DMS114 treated with DMSO at 0.1 percent for 48 hours (cell line): ENCODE results near the gene ALMS1.
"Not testable (repeated sequence)": the region's sequence is repeated elsewhere in the genome, so short reads cannot be mapped to it uniquely, and the experiment has no call there.

Experiments used
- DNase-seq: peaks from one replicate; lab custom pipeline; 2025; ENCODE audit not compliant: unreplicated experiment; lab: John Stamatoyannopoulos, UW

Gene ALMS1

DNA sequence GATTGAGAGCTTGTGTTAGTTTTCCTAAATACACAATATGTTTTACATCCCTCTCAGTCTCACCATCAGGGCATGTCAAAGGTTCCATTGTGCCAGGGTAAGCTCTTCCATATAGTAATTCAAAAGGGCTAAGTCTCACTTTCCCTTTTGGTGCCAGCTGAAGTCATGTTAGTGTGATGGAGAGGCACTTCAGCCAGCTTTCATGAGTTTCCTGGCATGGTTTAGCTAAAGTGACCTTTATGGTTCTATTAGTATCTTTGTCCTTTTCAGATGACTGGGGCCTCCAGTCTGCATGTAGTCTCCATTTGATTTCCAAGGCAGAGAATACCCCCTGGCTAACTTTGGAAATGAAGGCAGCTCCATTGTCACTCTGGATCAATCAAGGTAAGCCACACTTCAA is 229.4 kb downstream of the ALMS1 start:
- no peak for DNase-seq

DNA sequence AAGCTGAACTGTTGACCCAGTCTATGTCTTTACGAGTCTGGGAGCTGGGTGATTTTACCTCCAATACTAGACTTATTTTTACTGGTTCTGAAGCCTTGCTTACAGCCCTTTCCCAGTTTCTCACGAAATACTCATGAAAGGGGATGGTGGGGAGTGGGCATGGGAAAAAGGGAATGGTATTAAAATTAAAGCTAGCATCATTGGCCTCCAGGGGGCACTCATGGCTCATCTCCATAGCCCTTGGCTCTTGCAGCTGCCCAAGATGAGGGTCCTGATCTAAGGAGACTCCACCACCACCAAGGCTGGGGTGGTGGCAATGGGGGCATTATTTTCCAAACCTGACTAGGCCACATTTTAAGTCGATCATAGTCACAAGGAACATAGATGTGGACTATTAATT is 234.3 kb downstream of the ALMS1 start:
- DNase-seq, result not testable (repeated sequence)

DNA sequence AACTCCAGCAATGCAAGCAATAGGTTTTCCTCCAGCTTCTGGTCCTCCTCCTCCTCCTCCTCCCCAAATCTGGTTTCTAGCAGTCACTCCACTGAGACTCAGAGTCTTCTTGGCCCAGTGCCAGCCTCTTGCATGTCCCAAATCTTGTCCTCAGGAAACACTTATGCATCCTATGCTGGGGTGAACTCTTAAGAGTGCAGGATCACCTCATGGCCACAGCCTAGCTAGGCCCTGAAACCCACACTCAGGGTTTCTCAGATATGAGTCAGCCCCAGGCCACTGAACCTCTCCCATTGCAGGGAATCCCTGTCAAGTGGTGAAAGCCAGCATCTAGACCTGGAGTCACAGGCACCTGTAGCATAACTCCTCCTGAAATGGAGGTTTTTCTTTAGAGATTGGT is 238.4 kb downstream of the ALMS1 start:
- not testable (repeated sequence) for DNase-seq

DNA sequence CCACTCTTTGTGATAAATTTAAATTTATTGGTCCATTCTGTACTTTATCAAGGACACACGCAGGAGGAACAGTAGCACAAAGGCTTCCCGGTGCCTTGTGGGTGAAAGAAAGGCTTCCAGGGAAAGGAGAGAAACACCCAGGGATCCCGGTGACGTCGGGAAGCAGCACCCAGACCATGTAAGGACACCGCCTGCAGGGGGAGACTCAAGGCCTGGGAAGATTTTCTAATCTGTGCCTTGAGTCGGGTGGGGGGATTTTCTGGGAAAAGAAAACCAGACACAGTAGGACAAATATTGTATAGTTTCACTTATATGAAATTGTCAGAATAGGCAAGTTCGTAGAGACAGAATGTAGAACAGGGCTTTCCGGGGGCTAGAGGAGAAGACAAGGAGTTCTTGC is 239.0 kb downstream of the ALMS1 start:
- DNase-seq, result not testable (repeated sequence)

DNA sequence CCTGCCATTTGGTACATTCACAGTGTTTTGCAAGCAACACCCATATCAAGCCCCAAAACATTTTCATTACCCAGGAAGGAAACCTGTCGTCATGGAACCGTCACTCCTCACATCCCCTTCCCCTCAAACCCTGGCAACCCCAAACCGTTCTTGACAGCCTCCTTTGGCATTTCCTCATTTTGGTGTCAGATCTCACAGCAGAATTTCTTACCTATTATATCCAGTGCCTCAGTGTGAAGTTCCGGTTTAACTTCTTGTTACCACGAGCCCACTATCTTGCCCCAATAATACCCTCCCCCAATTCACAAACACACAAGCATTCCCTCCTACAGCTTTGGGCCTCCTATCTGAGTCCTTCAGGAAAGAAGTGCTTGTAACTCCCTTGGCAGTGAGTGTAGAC is 240.6 kb downstream of the ALMS1 start:
- DNase-seq, result not testable (repeated sequence)

DNA sequence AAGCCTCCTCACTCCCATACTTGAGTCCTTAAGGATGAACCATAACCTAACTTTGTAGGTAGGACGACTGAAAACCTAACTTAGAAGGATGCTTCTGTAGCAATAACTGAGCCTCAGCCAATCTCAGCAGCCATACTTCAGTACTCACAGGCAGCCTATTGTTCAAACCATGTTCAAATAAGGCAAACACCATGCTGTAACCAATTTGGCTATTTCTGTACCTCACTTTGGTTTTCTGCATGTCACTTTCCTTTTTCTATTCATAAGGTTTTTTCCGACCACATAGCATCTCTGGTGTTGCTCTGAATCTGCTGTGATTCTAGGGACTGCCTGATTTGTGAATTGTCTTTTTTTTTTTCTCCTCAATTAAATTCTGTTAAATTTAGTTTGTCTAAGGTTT is 242.9 kb downstream of the ALMS1 start:
- not testable (repeated sequence) for DNase-seq

DNA sequence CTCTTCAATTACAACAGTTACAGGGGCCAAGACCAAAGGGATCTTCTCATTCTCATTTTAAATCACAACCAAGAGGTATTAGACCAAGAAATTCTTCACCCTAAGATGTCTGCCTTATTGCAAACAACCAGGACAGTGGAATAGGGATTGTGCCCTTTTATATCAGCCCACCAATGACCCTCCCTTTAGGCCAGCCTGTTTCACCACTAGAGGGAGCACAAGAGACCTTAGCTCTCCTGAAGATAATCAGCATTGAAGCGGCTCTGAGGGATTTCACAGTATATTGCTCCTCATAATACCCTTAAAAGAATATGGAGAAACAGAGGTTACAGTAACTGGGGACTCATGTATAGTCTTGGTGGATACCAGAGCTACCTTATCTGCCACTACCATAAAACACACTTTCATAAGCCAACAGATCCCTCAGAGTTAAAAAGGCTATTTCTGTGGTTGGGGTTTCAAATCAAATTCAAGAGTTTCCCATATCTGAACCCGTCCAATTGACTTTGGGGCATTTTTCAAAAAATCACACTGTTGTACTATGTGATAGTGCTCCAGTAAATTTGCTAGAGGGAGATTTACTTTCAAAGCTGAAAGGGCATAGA is 245.1 kb downstream of the ALMS1 start:
- not testable (repeated sequence) for DNase-seq

DNA sequence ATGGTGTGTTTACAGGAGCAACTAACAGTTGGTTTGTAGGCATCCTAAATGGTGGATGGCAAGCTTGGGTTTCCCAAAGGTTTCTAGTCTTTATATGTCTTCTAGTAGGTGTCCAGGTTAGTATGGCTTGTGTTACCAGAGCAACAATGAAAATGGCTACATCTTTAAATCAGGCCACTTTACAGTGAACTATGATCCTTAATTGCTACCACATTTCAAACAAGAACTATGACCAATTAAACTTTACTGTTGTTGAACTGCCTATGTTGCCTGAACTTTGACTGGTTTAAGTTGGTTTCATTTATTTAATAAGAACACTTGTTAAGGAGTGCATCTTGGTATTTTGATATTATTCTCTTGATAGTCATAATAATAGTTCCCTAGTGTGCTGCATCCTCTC is 251.3 kb downstream of the ALMS1 start:
- not testable (repeated sequence) for DNase-seq

DNA sequence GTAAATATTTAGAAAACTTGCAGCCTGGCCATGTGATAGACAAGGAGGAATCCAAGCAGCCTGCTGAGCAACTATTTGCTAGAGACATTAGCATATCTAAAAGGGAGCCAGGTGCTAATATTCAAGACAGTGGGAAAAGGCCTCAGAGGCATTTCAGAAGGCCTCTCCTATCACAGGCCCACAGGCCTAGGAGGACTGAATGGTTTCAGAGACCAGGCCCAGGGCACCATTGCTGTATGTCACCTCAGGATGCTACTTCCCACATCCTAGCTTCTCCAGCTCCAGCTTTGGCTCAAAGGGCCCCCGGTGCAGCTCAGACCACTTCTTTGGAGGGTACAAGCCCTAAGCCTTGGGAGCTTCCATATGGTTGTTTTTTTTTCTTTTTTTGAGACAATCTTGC is 252.8 kb downstream of the ALMS1 start:
- DNase-seq, result no peak

DNA sequence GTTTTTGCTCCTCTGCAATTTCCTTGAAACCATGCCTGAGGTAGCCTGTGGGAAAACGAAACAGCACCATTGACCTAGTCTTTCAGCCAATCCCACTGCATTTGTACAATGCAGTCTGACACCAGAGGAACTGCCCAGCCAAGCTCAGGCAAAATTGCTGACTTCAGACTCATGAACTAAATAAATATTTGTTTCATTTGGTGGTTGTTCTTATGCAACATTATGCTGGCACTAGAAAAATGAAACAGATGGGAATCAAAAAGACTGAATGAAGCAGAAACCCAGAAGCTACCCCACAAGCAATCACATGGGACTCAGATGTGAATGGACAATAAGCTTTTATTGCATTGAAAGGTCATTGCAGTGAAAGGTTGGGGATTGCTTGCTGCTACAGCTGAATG is 254.9 kb downstream of the ALMS1 start:
- DNase-seq, result no peak

DNA sequence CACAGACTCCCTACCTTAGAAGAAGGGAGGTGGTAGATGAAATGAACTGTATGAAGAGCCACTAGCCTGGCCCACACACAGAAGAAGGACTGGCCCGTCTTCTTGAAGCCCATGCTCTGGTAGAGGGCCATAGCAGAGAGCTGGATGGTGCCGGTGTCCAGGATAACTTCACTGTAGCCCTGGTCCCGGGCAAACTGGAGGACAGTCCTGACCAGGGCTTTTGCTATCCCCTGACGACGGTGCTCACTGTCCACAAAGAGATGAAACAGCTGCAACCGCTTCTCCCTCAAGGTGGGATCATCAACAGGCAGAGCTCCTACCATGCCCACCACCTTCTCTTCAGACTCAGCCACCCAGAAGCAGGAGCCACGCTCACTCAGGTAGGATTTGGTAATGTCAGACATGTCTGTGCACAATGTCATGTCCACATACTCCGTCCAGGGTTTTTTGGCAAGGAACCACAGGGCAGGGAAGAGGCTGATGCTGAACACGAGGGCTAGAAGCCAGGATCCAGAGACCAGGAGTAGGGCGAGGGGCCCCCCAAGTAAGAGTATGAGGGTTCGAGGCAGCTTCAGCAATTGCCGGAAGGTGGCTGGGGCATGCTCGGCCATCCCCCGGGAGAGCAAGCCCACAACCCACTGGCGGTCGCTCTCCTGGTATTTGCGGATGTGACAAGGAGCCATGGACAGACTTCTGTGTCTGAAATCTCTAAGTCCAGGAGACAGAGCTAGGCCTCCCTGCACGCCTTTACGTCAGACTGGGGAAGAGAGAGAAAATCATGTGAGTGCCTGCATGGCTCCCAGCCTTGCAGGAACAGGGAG is 255.5 kb downstream of the ALMS1 start:
- DNase-seq, result no peak

DNA sequence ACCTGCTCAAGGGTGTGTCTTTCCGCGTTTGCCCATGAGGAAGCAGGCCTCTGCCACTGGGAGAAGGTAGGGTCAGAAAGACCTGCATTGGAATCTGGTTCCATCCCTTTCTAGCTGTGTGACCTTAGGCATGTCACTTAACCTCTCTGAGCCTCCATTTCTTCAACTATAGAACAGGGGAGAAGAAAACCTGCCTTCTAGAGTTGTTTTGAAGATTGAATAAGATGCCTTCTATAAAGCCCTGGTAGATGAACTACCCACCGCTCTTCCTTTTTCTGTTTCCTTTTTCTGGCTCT is 256.1 kb downstream of the ALMS1 start:
- no peak for DNase-seq

DNA sequence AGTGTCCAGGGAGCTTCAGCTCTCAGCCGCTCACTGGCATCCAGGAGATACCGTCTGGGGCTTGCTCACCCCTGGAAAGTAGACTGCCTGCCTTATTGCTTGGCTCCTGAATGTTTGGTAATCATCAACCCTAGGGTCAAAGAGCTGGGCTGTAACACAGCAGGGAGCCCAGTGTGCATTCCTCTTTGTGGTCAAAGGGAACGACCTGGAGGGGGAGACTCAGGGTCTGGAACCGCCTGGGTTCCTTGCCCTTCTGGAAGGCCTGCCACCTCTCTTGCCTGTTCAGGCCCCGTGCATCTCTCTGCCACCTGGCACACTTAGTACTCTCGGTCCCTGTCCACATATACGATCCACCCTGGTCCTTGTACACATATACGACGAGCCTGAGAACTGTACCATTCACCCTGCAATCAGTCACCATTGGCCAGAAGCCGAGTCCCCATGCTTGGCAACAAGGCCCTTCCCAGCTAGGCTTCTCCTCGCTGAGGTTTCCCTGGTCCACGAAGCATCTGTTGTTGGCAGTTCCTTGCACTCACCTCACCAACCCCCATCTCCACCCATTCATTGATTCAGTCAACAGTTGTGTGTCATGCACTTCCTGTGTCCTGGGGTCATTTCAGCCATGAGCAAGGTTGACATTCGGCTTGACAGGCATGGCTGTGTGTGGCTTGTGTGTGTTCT is 256.8 kb downstream of the ALMS1 start, which contains the start of gene NAT8:
NAT8 (minus strand) TSS at position 85 of the 681 bp plus-strand sequence. CDS start 794 bp downstream, outside the sequence.
- DNase-seq, result no peak

DNA sequence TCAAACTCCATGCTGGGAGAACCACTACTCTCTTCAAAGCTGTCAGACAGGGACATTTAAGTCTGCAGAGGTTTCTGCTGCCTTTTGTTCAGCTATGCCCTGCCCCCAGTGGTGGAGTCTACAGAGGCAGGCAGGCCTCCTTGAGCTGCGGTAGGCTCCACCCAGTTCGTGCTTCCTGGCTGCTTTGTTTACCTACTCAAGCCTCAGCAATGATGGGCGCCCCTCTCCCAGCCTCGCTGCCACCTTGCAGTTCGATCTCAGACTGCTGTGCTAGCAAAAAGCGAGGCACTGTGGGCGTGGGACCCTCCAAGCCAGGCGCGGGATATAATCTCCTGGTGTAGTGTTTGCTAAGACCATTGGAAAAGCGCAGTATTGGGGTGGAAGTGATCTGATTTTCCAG is 262.1 kb downstream of the ALMS1 start:
- not testable (repeated sequence) for DNase-seq

DNA sequence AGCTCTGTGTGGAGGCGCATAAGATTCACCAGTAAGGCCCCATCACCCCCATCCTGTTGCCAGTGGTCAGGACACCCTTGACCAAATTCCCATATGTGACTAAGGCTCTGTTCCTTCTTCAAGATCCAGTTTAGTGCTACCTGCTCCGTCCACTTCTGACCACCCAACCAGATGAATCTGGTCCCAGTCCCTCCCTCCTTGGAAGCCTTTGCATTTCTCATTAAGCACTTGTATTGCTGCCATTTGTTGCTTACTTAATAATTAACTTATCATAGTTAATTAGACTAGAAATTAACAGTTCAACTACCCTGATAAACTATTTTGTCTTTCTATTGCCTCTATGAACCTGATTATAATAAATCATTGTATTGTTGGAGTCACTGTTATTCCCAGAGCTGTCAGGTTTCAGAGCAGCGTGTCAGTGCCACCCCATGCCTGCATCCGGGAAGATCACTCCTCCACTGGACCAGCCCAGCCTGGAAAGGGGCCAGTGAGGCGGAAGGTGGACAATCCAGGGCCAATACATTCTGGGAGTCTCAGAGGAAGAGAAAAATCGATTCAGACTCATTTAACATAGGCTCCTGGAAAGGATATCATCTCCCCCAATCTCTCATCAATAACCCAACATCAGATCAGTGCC is 266.1 kb downstream of the ALMS1 start:
- DNase-seq, result no peak

DNA sequence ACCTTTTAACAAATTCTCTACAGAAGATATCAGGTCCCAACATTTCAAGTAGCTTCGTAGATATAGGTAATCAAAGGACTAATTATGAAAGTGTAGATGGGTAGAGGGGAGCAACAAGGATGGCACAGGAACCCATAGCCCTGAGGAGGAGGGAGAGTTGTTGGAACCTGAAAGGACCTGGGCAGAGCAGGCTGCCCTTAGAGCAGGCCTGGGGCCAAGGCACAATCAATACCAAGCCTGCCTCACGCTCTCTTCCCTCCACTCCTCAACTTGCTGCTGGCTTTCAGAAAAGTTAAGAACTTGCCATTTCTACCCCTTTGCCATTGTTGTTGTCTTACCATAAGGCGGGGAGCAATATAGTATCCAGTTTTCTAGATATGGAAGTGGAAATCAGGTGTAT is 266.7 kb downstream of the ALMS1 start:
- DNase-seq, result no peak

DNA sequence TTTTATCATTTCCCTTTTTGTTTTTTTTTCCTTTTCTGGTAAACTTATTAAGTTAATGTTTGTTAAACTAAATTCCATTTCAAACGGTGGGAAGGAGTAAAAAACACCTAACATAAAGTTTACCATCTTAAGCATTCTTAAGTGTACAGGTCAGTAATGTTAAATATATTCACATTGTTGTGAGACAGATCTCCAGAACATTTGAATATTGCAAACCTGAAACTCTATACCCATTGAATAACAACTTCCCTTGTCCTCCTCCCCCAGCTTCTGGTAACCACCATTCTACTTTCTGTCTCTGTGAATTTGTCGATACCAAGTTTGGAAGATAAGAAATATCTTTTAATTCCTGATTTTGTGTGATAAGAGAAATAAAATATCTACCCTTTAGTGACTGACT is 268.5 kb downstream of the ALMS1 start:
- no peak for DNase-seq
